Measurements from ENCODE around the gene TMEM260. TPM values are rescaled to one million over a fixed set of nuclear protein-coding genes. Genes with fewer than 3 reads are reported as not detected.

The TMEM260 gene
- total RNA-seq, 8 experiments from 2014 or later: 11.2 to 30.5 (median 20.8) TPM

- Histone ChIP-seq H3K4me1 (replicated peaks in 1 of 2) (no peaks in the 10 kb centered on the region), H3K4me3 (no peak overlapping the region), H3K27ac (no peak overlapping the region)
- in situ Hi-C loops (cut with MboI; ENCODE audit: low pct_unique_long_range_greater_than_20kb in 2 of 9, low sequenced_read_pairs in 9 of 9, unreplicated experiment in 9 of 9): loop anchor here in 1 of 9 experiments (25.0 kb wide), 2 partner anchors 318 to 618 kb away; no protein-coding TSS in a partner anchor
- ATAC-seq (replicated peaks in 6 of 8): no peak
Measured at GRCh38 chr14:56569174-56569573, 10.4 kb upstream of the TMEM260 start.

GRCh38 chr14:56570295-56570694, 9.3 kb upstream of the TMEM260 start:
- Histone ChIP-seq H3K27ac (no peak overlapping the region), H3K4me1 (replicated peaks in 1 of 2) (no peaks in the 10 kb centered on the region), H3K4me3 (no peak overlapping the region)
- ATAC-seq (replicated peaks in 6 of 8): no peak
- in situ Hi-C loops (cut with MboI; ENCODE audit: low pct_unique_long_range_greater_than_20kb in 2 of 9, low sequenced_read_pairs in 9 of 9, unreplicated experiment in 9 of 9): loop anchor here in 1 of 9 experiments (25.0 kb wide), 2 partner anchors 317 to 617 kb away; no protein-coding TSS in a partner anchor
- WGBS, 10 experiments: 44 to 89% (median 79%) methylated on average over 1 of the region's 1 CpG; no CpG with 5 or more reads in 6 of the 10 experiments

- ATAC-seq (replicated peaks in 6 of 8): peak in 1 of 8 experiments; percentile 2
- peak overlapping the region; percentile 77 to 98 (median 97) for H3K4me3 ChIP-seq
- H3K27ac ChIP-seq: peak overlapping the region; percentile 97 to 99
- in situ Hi-C loops (cut with MboI; ENCODE audit: low pct_unique_long_range_greater_than_20kb in 2 of 9, low sequenced_read_pairs in 9 of 9, unreplicated experiment in 9 of 9): no loop called here
- H3K4me1 ChIP-seq (replicated peaks in 1 of 2): peaks cover 6 to 9% of the 10 kb centered on the region in 2 donors
- 0 to 29% (median 5%) methylated on average over 1 to 10 of the region's 10 CpGs for WGBS, 10 experiments
Measured at GRCh38 chr14:56580221-56580711, 668 bp downstream of the TMEM260 start.

GRCh38 chr14:56581041-56581727, 1.6 kb downstream of the TMEM260 start:
- Histone ChIP-seq H3K4me3 (peak overlapping the region in 4 of 5 donors; percentile 77 to 98 (median 94)), H3K4me1 (replicated peaks in 1 of 2) (peaks cover 6 to 9% of the 10 kb centered on the region in 2 donors), H3K27ac (no peak overlapping the region)
- ATAC-seq (replicated peaks in 6 of 8): no peak
- WGBS, 10 experiments: 11 to 85% (median 59%) methylated on average over 2 to 6 of the region's 6 CpGs; no CpG with 5 or more reads in 1 of the 10 experiments
- in situ Hi-C loops (cut with MboI; ENCODE audit: low pct_unique_long_range_greater_than_20kb in 2 of 9, low sequenced_read_pairs in 9 of 9, unreplicated experiment in 9 of 9): no loop called here

- H3K4me1 ChIP-seq (replicated peaks in 1 of 2): peaks cover 9 to 21% of the 10 kb centered on the region in 2 donors
- ATAC-seq (replicated peaks in 6 of 8): no peak
- no peak overlapping the region for H3K4me3 ChIP-seq
- H3K27ac ChIP-seq: no peak overlapping the region
- in situ Hi-C loops (cut with MboI; ENCODE audit: low pct_unique_long_range_greater_than_20kb in 2 of 9, low sequenced_read_pairs in 9 of 9, unreplicated experiment in 9 of 9): no loop called here
- 59 to 96% (median 86%) methylated on average over 3 to 7 of the region's 7 CpGs for WGBS, 10 experiments
Measured at GRCh38 chr14:56585461-56586084, 6.0 kb downstream of the TMEM260 start.

- H3K4me3 ChIP-seq: no peak overlapping the region
- in situ Hi-C loops (cut with MboI; ENCODE audit: low pct_unique_long_range_greater_than_20kb in 2 of 9, low sequenced_read_pairs in 9 of 9, unreplicated experiment in 9 of 9): no loop called here
- WGBS, 10 experiments: 20 to 100% (median 61%) methylated on average over 1 of the region's 1 CpG; no CpG with 5 or more reads in 4 of the 10 experiments
Measured at GRCh38 chr14:56587701-56588100, 8.1 kb downstream of the TMEM260 start.

GRCh38 chr14:56590535-56590960, 10.9 kb downstream of the TMEM260 start:
- no peak overlapping the region for H3K27ac ChIP-seq
- peak in 7 of 8 experiments; percentile 26 to 95 (median 72) for ATAC-seq (replicated peaks in 6 of 8)
- H3K4me3 ChIP-seq: no peak overlapping the region
- WGBS, 10 experiments: 28 to 90% (median 75%) methylated on average over 1 to 5 of the region's 5 CpGs; no CpG with 5 or more reads in 3 of the 10 experiments
- H3K4me1 ChIP-seq (replicated peaks in 1 of 2): peaks cover 3 to 16% of the 10 kb centered on the region in 2 donors
- in situ Hi-C loops (cut with MboI; ENCODE audit: low pct_unique_long_range_greater_than_20kb in 2 of 9, low sequenced_read_pairs in 9 of 9, unreplicated experiment in 9 of 9): no loop called here

More at GRCh38 chr14:56587701-56588100, 8.1 kb downstream of the TMEM260 start:
- peak in 3 of 8 experiments; percentile 22 to 49 (median 24) for ATAC-seq (replicated peaks in 6 of 8)
- Histone ChIP-seq H3K4me1 (replicated peaks in 1 of 2) (peaks cover 3 to 16% of the 10 kb centered on the region in 2 donors), H3K27ac (no peak overlapping the region)

- Histone ChIP-seq H3K4me1 (replicated peaks in 1 of 2) (peaks cover under 1 to 11% of the 10 kb centered on the region in 2 donors), H3K27ac (no peak overlapping the region), H3K4me3 (no peak overlapping the region)
- ATAC-seq (replicated peaks in 6 of 8): peak in 1 of 8 experiments; percentile 37
- in situ Hi-C loops (cut with MboI; ENCODE audit: low pct_unique_long_range_greater_than_20kb in 2 of 9, low sequenced_read_pairs in 9 of 9, unreplicated experiment in 9 of 9): no loop called here
- WGBS, 10 experiments: 66 to 100% (median 80%) methylated on average over 2 to 5 of the region's 5 CpGs; no CpG with 5 or more reads in 1 of the 10 experiments
Measured at GRCh38 chr14:56592746-56593544, 13.3 kb downstream of the TMEM260 start.

GRCh38 chr14:56594428-56594827, 14.8 kb downstream of the TMEM260 start:
- Histone ChIP-seq H3K4me1 (replicated peaks in 1 of 2) (peaks cover 0 to 6% of the 10 kb centered on the region in 2 donors), H3K4me3 (no peak overlapping the region), H3K27ac (no peak overlapping the region)
- WGBS, 10 experiments: 11 to 100% (median 90%) methylated on average over 1 of the region's 1 CpG
- no peak for ATAC-seq (replicated peaks in 6 of 8)
- in situ Hi-C loops (cut with MboI; ENCODE audit: low pct_unique_long_range_greater_than_20kb in 2 of 9, low sequenced_read_pairs in 9 of 9, unreplicated experiment in 9 of 9): no loop called here

- 80 to 100% (median 100%) methylated on average over 1 of the region's 1 CpG; no CpG with 5 or more reads in 4 of the 10 experiments for WGBS, 10 experiments
Measured at GRCh38 chr14:56598519-56598918, 18.9 kb downstream of the TMEM260 start.

GRCh38 chr14:56603648-56604047, 24.1 kb downstream of the TMEM260 start:
- in situ Hi-C loops (cut with MboI; ENCODE audit: low pct_unique_long_range_greater_than_20kb in 2 of 9, low sequenced_read_pairs in 9 of 9, unreplicated experiment in 9 of 9): no loop called here
- 72 to 100% (median 95%) methylated on average over 1 to 2 of the region's 2 CpGs; no CpG with 5 or more reads in 1 of the 10 experiments for WGBS, 10 experiments
- Histone ChIP-seq H3K4me3 (no peak overlapping the region), H3K27ac (no peak overlapping the region), H3K4me1 (replicated peaks in 1 of 2) (peaks cover 2 to 11% of the 10 kb centered on the region in 2 donors)
- ATAC-seq (replicated peaks in 6 of 8): no peak

More at GRCh38 chr14:56598519-56598918, 18.9 kb downstream of the TMEM260 start:
- Histone ChIP-seq H3K4me3 (no peak overlapping the region), H3K27ac (no peak overlapping the region), H3K4me1 (replicated peaks in 1 of 2) (no peaks in the 10 kb centered on the region)
- in situ Hi-C loops (cut with MboI; ENCODE audit: low pct_unique_long_range_greater_than_20kb in 2 of 9, low sequenced_read_pairs in 9 of 9, unreplicated experiment in 9 of 9): no loop called here
- ATAC-seq (replicated peaks in 6 of 8): no peak

GRCh38 chr14:56608689-56609088, 29.1 kb downstream of the TMEM260 start:
- WGBS, 10 experiments: 80 to 100% (median 92%) methylated on average over 1 to 2 of the region's 2 CpGs; no CpG with 5 or more reads in 4 of the 10 experiments
- ATAC-seq (replicated peaks in 6 of 8): peak in 5 of 8 experiments; percentile 55 to 96 (median 92)
- in situ Hi-C loops (cut with MboI; ENCODE audit: low pct_unique_long_range_greater_than_20kb in 2 of 9, low sequenced_read_pairs in 9 of 9, unreplicated experiment in 9 of 9): no loop called here
- peaks cover 6 to 18% of the 10 kb centered on the region in 2 donors for H3K4me1 ChIP-seq (replicated peaks in 1 of 2)
- peak overlapping the region; percentile 58 to 66 for H3K27ac ChIP-seq
- H3K4me3 ChIP-seq: no peak overlapping the region

Data from motor neuron (in vitro differentiated cells).